Neutrophil (primary cell): ENCODE measurements around the gene OR51S1.
"Not testable (repeated sequence)": the region's sequence is repeated elsewhere in the genome, so short reads cannot be mapped to it uniquely, and the experiment has no call there.

Experiments used
- H3K27ac ChIP-seq: fragments of 200-600 bp; sonication (generic); 2 replicates; pipeline ENCODE4 v1.5.1; 2016; ENCODE audit warnings: mild to moderate bottlenecking, moderate library complexity
- H3K27me3 ChIP-seq: fragments of 200-600 bp; sonication (generic); 2 replicates; pipeline ENCODE4 v1.6.0; 2016; ENCODE audit warnings: mild to moderate bottlenecking
- H3K36me3 ChIP-seq: fragments of 200-600 bp; sonication (generic); 2 replicates; pipeline ENCODE4 v1.5.1; 2017
- H3K4me1 ChIP-seq, 2 experiments: fragments of 200-600 bp in 1 of 2; sonication (generic) in 1 of 2; 1 replicate in 1 of 2; 2 replicates in 1 of 2; pipeline versions ENCODE4 v1.5.1 to v1.6.1; 2013 to 2016; ENCODE audit warnings: low read depth in 1 of 2, low read length in 1 of 2, mild to moderate bottlenecking in 1 of 2, moderate library complexity in 1 of 2; ENCODE audit not compliant: control insufficient read depth in 1 of 2, insufficient read depth in 1 of 2
- H3K4me3 ChIP-seq, 2 experiments: fragments of 200-600 bp in 1 of 2; sonication (generic) in 1 of 2; 1 replicate in 1 of 2; 2 replicates in 1 of 2; pipeline ENCODE4 v1.5.1; 2013 to 2016; ENCODE audit warnings: low read depth in 1 of 2, low read length in 1 of 2, mild to moderate bottlenecking in 1 of 2, moderate library complexity in 1 of 2
- H3K9me3 ChIP-seq: fragments of 200-600 bp; sonication (generic); 2 replicates; pipeline ENCODE4 v1.5.1; 2016
- TF ChIP-seq, protein P1 (sequence below): fragments of 200-600 bp; sonication (generic); IDR thresholded peaks from 2 replicates; pipeline ENCODE4 v1.5.1; 2016; ENCODE audit warnings: antibody characterized with exemption

The OR51S1 gene

DNA sequence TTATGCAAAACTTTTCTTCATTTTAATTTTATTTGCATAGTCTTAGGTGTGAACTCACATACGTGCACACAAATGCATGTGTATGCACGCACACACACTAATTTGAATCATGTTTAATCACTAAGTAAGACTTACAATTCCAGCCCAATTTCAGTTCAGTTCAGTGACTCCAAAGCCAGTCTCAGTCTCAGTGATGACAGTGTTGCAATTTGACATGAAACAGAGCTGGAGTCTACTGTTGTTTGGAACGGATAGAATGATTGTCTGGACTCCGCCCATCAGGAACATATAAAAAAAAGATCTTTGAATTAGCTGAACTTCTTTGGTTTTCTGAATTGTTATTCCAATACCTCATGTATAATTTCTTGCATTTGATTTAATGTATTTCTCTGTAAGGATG is 14.9 kb upstream of the OR51S1 start:
- no peaks in the 10 kb centered on the region for H3K4me1 ChIP-seq
- no peaks in the 10 kb centered on the region for H3K27me3 ChIP-seq
- no peak overlapping the region for H3K4me3 ChIP-seq
- TF ChIP-seq, protein P1, sequence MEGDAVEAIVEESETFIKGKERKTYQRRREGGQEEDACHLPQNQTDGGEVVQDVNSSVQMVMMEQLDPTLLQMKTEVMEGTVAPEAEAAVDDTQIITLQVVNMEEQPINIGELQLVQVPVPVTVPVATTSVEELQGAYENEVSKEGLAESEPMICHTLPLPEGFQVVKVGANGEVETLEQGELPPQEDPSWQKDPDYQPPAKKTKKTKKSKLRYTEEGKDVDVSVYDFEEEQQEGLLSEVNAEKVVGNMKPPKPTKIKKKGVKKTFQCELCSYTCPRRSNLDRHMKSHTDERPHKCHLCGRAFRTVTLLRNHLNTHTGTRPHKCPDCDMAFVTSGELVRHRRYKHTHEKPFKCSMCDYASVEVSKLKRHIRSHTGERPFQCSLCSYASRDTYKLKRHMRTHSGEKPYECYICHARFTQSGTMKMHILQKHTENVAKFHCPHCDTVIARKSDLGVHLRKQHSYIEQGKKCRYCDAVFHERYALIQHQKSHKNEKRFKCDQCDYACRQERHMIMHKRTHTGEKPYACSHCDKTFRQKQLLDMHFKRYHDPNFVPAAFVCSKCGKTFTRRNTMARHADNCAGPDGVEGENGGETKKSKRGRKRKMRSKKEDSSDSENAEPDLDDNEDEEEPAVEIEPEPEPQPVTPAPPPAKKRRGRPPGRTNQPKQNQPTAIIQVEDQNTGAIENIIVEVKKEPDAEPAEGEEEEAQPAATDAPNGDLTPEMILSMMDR, result no peak
- no peaks in the 10 kb centered on the region for H3K36me3 ChIP-seq
- H3K9me3 ChIP-seq, result no peaks in the 10 kb centered on the region
- H3K27ac ChIP-seq, result no peak overlapping the region

DNA sequence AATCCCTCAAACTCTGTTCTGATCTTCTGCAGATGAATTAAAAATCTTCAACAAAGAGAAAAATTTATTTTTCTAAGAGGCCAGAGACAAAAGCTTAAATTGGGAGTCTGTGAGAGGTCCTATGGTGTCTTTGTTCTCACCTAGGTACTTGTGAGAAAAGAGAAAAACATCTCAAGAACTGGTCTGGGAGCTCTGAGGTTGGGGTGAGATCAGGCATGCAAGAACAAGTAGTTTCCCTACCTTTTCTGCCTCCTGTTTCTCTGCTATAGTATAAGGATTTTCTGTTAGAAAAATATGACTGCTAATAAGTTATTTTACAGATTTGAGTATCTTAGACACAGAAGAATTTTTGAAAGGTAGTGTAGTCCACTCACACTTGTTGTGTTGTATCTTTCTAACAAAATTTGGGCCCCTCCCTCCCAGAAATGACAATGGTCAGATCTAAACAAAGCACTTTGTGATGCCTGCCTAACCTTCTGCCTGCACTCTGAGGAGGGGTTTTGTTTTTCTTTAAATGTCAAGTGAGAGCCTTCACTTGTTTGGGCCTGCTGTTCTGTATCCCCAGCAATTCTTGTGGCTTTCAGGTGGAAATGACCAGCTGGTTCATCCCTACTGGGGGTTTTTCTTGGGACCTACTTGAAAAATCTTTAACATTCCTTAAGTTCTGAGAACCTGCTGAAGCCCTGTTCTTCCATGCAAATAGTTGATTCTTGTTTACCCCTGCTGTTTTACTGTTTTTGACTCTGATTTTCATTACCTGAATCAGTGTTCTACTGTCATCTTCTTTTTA is 13.6 kb upstream of the OR51S1 start:
- no peaks in the 10 kb centered on the region for H3K27me3 ChIP-seq
- no peak overlapping the region for H3K4me3 ChIP-seq
- TF ChIP-seq, protein P1, result no peak
- H3K9me3 ChIP-seq, result no peaks in the 10 kb centered on the region
- H3K36me3 ChIP-seq, result no peaks in the 10 kb centered on the region
- H3K27ac ChIP-seq, result no peak overlapping the region
- H3K4me1 ChIP-seq, result no peaks in the 10 kb centered on the region

- not testable (repeated sequence) for H3K9me3 ChIP-seq, H3K27me3 ChIP-seq, H3K4me3 ChIP-seq, H3K27ac ChIP-seq, H3K36me3 ChIP-seq, H3K4me1 ChIP-seq
Measured at GRCh38 chr11:4854286-4854685, 5.3 kb upstream of the OR51S1 start.

GRCh38 chr11:4851033-4851432 is 2.0 kb upstream of the OR51S1 start:
- Histone ChIP-seq H3K27me3 (no peaks in the 10 kb centered on the region), H3K27ac (no peak overlapping the region), H3K4me3 (no peak overlapping the region), H3K36me3 (no peaks in the 10 kb centered on the region), H3K4me1 (no peaks in the 10 kb centered on the region), H3K9me3 (no peaks in the 10 kb centered on the region)
- TF ChIP-seq, protein P1, result no peak

GRCh38 chr11:4839851-4840549 is 9.0 kb downstream of the OR51S1 start:
- TF ChIP-seq, protein P1, result no peak
- Histone ChIP-seq H3K9me3 (no peaks in the 10 kb centered on the region), H3K4me3 (no peak overlapping the region)

DNA sequence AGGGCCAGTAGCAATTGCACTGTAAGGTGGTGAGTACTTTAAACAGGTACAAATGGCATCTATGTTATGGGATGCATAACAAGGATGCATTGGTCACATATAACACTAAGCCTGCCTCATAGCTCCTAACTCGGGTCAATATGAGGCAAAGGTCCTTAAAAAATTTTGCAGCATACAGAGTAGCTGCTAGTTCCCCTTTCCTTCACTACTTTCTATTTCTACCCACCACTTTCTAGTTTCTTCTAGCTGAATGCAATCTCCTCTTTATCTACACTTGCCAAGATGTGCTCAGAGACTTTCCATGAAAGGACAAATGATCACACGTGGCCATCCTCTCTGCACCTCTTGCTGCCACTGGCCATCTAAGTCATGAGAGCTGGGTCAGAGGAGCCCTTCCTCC is 18.1 kb downstream of the OR51S1 start:
- Histone ChIP-seq H3K9me3 (no peaks in the 10 kb centered on the region), H3K27me3 (no peaks in the 10 kb centered on the region), H3K27ac (no peak overlapping the region), H3K4me1 (no peaks in the 10 kb centered on the region), H3K36me3 (no peaks in the 10 kb centered on the region), H3K4me3 (no peak overlapping the region)
- TF ChIP-seq, protein P1, result no peak

More at GRCh38 chr11:4839851-4840549, 9.0 kb downstream of the OR51S1 start:
- H3K36me3 ChIP-seq, result no peaks in the 10 kb centered on the region
- no peaks in the 10 kb centered on the region for H3K4me1 ChIP-seq
- H3K27me3 ChIP-seq, result no peaks in the 10 kb centered on the region
- no peak overlapping the region for H3K27ac ChIP-seq
